Prostate gland (tissue), 2 donors: Measurements from ENCODE around the gene SOCS6. TPM values are rescaled to one million over a fixed set of nuclear protein-coding genes. Genes with fewer than 3 reads are reported as not detected.

Experiments
- DNase-seq: peaks from one replicate; pipeline ENCODE4 v3.0.0-alpha.2; 2019; ENCODE audit warnings: low spot score
- H3K27ac ChIP-seq, 2 donors: fragments of 200-600 bp; sonication (generic); 2 replicates each; pipeline ENCODE4 v1.5.1; 2017 to 2019
- H3K27me3 ChIP-seq: fragments of 200-600 bp; sonication (generic); replicated peaks from 2 replicates; pipeline ENCODE4 v1.5.1; 2019; ENCODE audit not compliant: insufficient read depth
- H3K36me3 ChIP-seq, 2 donors: fragments of 200-600 bp; sonication (generic); 1 replicate in 1 of 2; 2 replicates in 1 of 2; pipeline versions ENCODE4 v1.5.1 to v1.8.1; 2017 to 2019
- H3K4me1 ChIP-seq: fragments of 200-600 bp; sonication (generic); replicated peaks from 2 replicates; pipeline ENCODE4 v1.5.1; 2019
- H3K4me3 ChIP-seq, 2 donors: fragments of 200-600 bp; sonication (generic); 2 replicates each; pipeline ENCODE4 v1.5.1; 2017 to 2019
- H3K9me3 ChIP-seq: fragments of 200-600 bp; sonication (generic); 2 replicates; pipeline ENCODE4 v1.5.1; 2017
- POLR2A ChIP-seq: fragments of 450-650 bp; IDR thresholded peaks from one replicate; pipeline ENCODE4 v1.6.1; 2016; ENCODE audit warnings: antibody characterized with exemption, mild to moderate bottlenecking
- POLR2AphosphoS5 ChIP-seq: sonication (generic); formaldehyde crosslinking; IDR thresholded peaks from one replicate; pipeline ENCODE4 v1.6.1; 2017; ENCODE audit warnings: antibody characterized with exemption
- WGBS: methylation state at CpG from one replicate; pipeline ENCODE4 v1.1.5; 2018; 5-methylcytosine and 5-hydroxymethylcytosine counted together
- intact Hi-C: fragments of 100-400 bp; cut with DNase I; formaldehyde crosslinking; loops from one replicate; pipeline ENCODE4 v1.14.2; 2022
- total RNA-seq, 2 donors: library from RNA; depleted of rRNA; stranded (reverse); fragments of >200 nt; gene quantifications; one replicate each; pipeline ENCODE4 v1.1.0, GENCODE V29; 2016
- TF ChIP-seq, protein P1 (sequence below), 4 experiments: fragments of 200-600 bp in 2 of 4; fragments of 450-650 bp in 2 of 4; sonication (generic) in 2 of 4; IDR thresholded peaks; 1 replicate in 3 of 4; 2 replicates in 1 of 4; pipeline ENCODE4 v1.5.1; 2016 to 2019; ENCODE audit warnings: antibody characterized with exemption in 4 of 4, mild to moderate bottlenecking in 2 of 4, moderate library complexity in 2 of 4

Gene SOCS6
- total RNA-seq, 2 donors from 2014 or later: 25.6 to 31.4 TPM

DNA sequence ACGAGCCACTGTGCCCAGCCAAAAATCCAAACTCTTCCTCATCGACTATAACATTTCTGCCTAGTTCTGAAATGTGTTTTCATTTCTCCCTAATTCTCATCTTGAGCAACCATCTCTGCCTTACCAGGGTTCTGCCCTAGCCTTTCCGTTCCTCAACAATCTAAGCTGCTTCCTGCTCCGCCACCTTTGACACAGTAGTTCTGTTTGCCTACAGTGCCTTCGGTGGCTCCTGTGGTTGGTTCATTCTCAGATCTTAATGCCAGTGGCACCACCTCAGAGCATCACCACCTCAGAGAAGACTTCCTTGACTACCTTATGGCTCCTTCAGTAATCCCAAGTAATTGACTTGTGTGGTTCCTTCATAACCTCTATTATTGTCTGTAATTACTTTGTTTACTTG lies 3.8 kb downstream of the SOCS6 start:
- DNase-seq: no peak
- intact Hi-C loops: loop anchor here (5.0 kb wide), 1 partner anchor 85 kb away; the partner anchor contains the start of gene RTTN
- TF ChIP-seq POLR2A (no peak), POLR2AphosphoS5 (no peak)
- TF ChIP-seq, protein P1, sequence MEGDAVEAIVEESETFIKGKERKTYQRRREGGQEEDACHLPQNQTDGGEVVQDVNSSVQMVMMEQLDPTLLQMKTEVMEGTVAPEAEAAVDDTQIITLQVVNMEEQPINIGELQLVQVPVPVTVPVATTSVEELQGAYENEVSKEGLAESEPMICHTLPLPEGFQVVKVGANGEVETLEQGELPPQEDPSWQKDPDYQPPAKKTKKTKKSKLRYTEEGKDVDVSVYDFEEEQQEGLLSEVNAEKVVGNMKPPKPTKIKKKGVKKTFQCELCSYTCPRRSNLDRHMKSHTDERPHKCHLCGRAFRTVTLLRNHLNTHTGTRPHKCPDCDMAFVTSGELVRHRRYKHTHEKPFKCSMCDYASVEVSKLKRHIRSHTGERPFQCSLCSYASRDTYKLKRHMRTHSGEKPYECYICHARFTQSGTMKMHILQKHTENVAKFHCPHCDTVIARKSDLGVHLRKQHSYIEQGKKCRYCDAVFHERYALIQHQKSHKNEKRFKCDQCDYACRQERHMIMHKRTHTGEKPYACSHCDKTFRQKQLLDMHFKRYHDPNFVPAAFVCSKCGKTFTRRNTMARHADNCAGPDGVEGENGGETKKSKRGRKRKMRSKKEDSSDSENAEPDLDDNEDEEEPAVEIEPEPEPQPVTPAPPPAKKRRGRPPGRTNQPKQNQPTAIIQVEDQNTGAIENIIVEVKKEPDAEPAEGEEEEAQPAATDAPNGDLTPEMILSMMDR (IDR thresholded peaks at IDR 0.05): no peak
- WGBS: 86% methylated on average over 5 of the region's 5 CpGs
- no peaks in the 10 kb centered on the region for H3K27me3 ChIP-seq
- H3K36me3 ChIP-seq: no peaks in the 10 kb centered on the region
- no peaks in the 10 kb centered on the region for H3K9me3 ChIP-seq
- H3K4me3 ChIP-seq: no peak overlapping the region
- H3K4me1 ChIP-seq: peaks cover 6% of the 10 kb centered on the region
- H3K27ac ChIP-seq: no peak overlapping the region

DNA sequence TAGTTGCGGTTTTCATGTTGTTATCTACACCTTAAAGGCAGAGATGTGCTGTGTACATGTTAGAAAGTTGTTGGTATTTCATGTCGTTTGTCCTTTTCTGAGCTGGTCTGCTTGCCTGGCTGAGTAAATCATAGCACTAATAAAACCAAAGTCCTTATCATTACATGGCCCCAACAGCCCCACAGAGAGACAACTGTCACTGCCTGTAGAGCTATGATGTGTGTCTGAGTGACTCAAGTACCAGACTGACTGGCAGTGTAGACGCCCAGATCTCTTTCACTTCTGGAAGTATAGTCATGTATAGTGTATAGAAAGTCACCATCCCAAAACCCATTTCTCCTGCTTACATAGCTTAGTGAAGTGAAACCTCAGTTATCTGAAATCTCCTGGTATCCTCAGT lies 4.3 kb downstream of the SOCS6 start:
- Histone ChIP-seq H3K9me3 (no peaks in the 10 kb centered on the region), H3K4me1 (peaks cover 6% of the 10 kb centered on the region), H3K27ac (no peak overlapping the region), H3K36me3 (no peaks in the 10 kb centered on the region), H3K4me3 (no peak overlapping the region), H3K27me3 (no peaks in the 10 kb centered on the region)
- DNase-seq: no peak
- intact Hi-C loops: loop anchor here (5.0 kb wide), 1 partner anchor 86 kb away; the partner anchor contains the start of gene RTTN
- TF ChIP-seq POLR2A (no peak), POLR2AphosphoS5 (no peak)
- TF ChIP-seq, protein P1 (IDR thresholded peaks at IDR 0.05): no peak
- WGBS: 67% methylated on average over 3 of the region's 3 CpGs

DNA sequence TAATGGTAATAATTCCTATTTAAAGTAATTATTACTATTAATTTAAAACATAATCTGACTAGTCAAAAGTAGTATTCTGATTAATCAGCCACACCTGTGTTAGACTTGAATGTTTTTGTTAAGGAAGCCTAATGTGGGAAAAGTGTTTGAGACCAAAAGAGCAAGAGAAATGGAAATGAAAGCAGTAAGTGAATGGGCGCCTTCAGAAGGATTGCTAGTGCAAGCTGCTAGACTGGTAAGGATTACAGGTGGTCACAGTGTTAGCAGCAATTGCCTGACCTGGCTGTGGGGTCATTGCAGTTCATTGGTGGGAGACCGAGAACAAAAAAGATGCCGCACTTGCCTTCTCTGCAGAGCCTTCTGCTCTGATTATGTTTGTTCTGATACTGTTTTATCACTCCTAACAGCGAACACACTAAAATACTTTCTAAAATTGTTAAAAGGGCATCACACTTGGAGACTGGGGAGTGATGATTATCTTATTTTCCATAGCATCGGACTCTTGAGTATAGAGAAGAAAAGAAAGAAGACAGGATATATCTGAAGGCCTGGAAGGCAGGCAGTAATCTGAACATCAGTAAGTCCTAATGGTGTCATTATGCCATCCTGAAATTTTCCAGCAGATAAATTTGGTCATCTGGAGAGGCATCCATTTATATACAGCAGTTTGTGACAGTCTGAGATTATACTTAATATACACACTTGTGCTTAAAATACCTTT lies 5.8 kb downstream of the SOCS6 start:
- H3K27me3 ChIP-seq: no peaks in the 10 kb centered on the region
- no peak for TF ChIP-seq POLR2AphosphoS5
- TF ChIP-seq POLR2A: no peak
- TF ChIP-seq, protein P1 (IDR thresholded peaks at IDR 0.05): no peak
- intact Hi-C loops: loop anchor here (5.0 kb wide), 1 partner anchor 87 kb away; the partner anchor contains the start of gene RTTN
- H3K4me1 ChIP-seq: peaks cover 6% of the 10 kb centered on the region
- no peak overlapping the region for H3K27ac ChIP-seq
- no peak for DNase-seq
- H3K4me3 ChIP-seq: no peak overlapping the region
- WGBS: 93% methylated on average over 5 of the region's 5 CpGs
- H3K9me3 ChIP-seq: no peaks in the 10 kb centered on the region
- no peaks in the 10 kb centered on the region for H3K36me3 ChIP-seq

GRCh38 chr18:70295192-70296188 lies 6.6 kb downstream of the SOCS6 start:
- H3K4me1 ChIP-seq: peaks cover 3% of the 10 kb centered on the region
- intact Hi-C loops: no loop called here

More at GRCh38 chr18:70295192-70296188, 6.6 kb downstream of the SOCS6 start:
- Histone ChIP-seq H3K9me3 (no peaks in the 10 kb centered on the region), H3K36me3 (no peaks in the 10 kb centered on the region), H3K4me3 (no peak overlapping the region), H3K27me3 (no peaks in the 10 kb centered on the region), H3K27ac (no peak overlapping the region)
- TF ChIP-seq POLR2A (no peak), POLR2AphosphoS5 (no peak)
- TF ChIP-seq, protein P1 (IDR thresholded peaks at IDR 0.05): no peak
- 63% methylated on average over 8 of the region's 8 CpGs for WGBS
- no peak for DNase-seq
